Suprapubic skin (tissue), 3 donors: ENCODE data around the gene SERTAD4.

Experiments used
- CTCF ChIP-seq, 2 donors: fragments of 200-600 bp in 1 of 2; fragments of 450-650 bp in 1 of 2; sonication (generic) in 1 of 2; IDR thresholded peaks; one replicate each; pipeline ENCODE4 v1.5.1; 2016 to 2019; ENCODE audit warnings: antibody characterized with exemption in 2 of 2, mild to moderate bottlenecking in 1 of 2, moderate library complexity in 1 of 2
- EP300 ChIP-seq: sonication (generic); formaldehyde crosslinking; IDR thresholded peaks from one replicate; pipeline ENCODE4 v1.6.1; 2017; ENCODE audit warnings: antibody characterized with exemption
- POLR2A ChIP-seq, 2 donors: fragments of 450-650 bp; IDR thresholded peaks; one replicate each; pipeline ENCODE4 v1.6.1; 2017; ENCODE audit warnings: antibody characterized with exemption in 2 of 2, mild to moderate bottlenecking in 2 of 2, moderate library complexity in 2 of 2

- TF ChIP-seq CTCF (IDR thresholded peaks at IDR 0.05) (no peak), POLR2A (IDR thresholded peaks at IDR 0.05) (no peak), EP300 (no peak)
These were observed 30.9 kb upstream of the SERTAD4 start for GRCh38 chr1:210201681-210202080.
